Esophagus muscularis mucosa (tissue), 3 donors: ENCODE results near the gene AGBL5.

ENCODE experiments used
- CTCF ChIP-seq, 3 experiments: fragments of 200-600 bp in 2 of 3; fragments of 450-650 bp in 1 of 3; sonication (generic) in 2 of 3; IDR thresholded peaks; one replicate each; pipeline ENCODE4 v1.5.1; 2017 to 2019; ENCODE audit warnings: antibody characterized with exemption in 3 of 3, mild to moderate bottlenecking in 2 of 3, moderate library complexity in 1 of 3
- POLR2AphosphoS5 ChIP-seq, 2 donors: sonication (generic); formaldehyde crosslinking; IDR thresholded peaks; one replicate each; pipeline ENCODE4 v1.6.1; 2017; ENCODE audit warnings: antibody characterized with exemption in 2 of 2

GRCh38 chr2:27025281-27025800 is 26.1 kb upstream of the AGBL5 start:
- TF ChIP-seq POLR2AphosphoS5 (IDR thresholded peaks at IDR 0.05) (no peak), CTCF (IDR thresholded peaks at IDR 0.05) (no peak)
